GM18508 (cell line): ENCODE results near the gene MAP2K7.
"Not testable (repeated sequence)": the region's sequence is repeated elsewhere in the genome, so short reads cannot be mapped to it uniquely, and the experiment has no call there.

Source experiments
- ATAC-seq: cut with Tn5 transposase; IDR thresholded peaks from one replicate; pipeline ENCODE4 v1.9.1; 2021; ENCODE audit warnings: moderate number of reproducible peaks; ENCODE audit not compliant: insufficient read depth, unreplicated experiment

Gene MAP2K7

DNA sequence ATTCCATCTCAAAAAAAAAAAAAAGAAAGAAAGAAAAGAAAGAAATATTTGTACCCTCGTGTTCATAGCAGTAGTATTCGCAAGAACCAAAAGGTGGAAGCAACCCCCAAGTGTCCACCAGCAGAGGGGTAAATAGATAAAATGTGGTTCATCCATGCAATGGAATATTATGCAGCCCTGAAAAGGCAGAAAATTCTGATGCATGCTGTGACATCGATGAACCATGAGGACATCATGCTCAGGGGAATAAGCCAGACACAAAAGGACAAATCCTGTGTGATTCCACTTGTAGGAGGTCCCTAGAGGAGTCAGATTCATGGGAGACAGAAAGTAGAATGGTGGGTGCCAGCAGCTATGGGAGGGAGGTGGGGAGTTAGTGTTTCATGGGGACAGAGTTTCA lies 21.8 kb upstream of the MAP2K7 start:
- no peak for ATAC-seq

GRCh38 chr19:7883105-7883504 lies 20.6 kb upstream of the MAP2K7 start:
- ATAC-seq, result no peak

- no peak for ATAC-seq
These were observed 19.7 kb upstream of the MAP2K7 start for GRCh38 chr19:7883796-7884570.

GRCh38 chr19:7885818-7886217 lies 17.9 kb upstream of the MAP2K7 start:
- no peak for ATAC-seq

- no peak for ATAC-seq
These were observed 16.1 kb upstream of the MAP2K7 start for GRCh38 chr19:7887408-7888144.

DNA sequence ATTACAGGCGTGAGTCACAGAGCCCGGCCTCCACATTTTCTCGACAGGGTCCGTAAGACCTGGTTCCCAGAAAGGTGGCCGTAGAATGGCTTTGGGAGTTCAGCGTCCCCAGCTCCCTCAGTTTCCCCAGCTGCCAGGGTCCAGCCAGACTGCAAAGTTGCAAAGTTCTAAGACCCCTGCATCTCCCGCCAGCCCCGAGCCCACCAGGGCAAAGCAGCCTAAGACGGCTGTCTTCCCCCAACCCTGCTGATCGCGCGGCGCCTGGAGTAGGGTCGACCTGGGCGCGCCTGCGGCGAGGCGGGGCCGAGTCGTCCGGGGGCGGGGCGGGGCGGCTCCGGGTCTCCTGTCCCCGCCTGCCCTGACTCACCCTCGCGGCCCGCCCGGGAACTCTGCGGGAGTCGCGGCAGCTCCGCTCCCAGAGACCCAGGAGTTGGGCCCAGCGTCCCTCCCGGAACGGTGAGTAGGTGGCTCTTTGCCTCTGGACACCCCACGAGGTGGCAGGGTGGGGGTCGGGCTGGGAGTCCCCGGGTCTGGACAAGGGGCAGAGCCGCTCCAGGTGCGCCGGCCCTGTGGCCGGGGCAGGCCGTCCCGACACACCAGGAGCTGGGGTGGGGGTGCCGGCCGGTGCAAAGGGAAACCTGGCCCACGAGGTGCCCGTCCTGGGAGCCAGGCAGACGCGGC lies 15.4 kb upstream of the MAP2K7 start, which contains the start of gene LRRC8E:
TSS of gene LRRC8E (plus strand) at position 366 of the 681 bp plus-strand sequence. CDS start 7,094 bp downstream, outside the sequence.
- ATAC-seq, result no peak

DNA sequence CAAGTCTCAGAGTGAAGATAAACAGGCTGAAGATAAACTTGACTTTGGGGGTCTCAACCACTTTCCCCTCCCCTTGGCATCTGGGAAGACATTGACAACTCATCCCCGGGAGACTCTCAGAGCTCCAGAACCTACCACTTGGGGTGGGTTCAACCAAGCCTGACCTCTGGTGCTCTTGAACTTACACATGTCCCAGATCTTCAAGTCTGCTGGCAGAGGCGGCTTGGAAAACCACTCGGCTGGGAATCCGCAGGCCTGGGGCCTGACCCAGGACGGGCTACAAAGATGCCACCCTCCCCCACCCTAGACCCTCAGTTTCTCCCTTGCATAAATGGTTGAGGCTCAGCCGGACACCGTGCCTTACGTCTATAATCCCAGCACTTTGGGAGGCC lies 14.9 kb upstream of the MAP2K7 start:
- no peak for ATAC-seq

DNA sequence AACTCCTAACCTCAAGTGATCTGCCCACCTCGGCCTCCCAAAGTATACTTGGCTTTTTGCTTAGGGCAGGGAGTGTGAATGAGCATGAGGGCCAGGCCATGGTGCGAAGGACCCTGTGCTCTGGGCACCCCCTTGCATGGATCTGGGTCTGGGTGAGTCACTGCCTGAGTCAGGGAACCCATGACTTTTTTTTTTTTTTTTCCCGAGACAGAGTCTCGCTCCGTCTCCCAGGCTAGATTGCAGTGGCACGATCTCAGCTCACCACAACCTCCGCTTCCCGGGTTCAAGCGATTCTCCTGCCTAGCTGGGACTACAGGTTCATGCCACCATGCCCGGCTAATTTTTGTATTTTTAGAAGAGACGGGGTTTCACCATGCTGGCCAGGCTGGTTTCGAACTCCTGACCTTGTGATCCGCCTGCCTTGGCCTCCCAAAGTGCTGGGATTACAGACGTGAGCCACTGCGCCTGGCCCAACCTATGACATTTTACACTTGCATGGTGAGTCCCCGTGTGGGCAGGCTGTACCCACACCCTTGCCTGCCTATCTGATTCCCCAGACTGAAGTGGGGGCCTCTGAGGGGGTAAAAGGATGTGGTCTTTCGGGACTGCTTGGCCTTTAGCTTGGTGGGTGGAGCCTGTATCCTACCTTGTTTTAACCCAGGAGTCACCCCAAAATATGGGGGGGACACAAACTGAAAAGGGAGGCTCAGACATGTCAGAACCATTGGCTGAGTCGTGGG lies 10.1 kb upstream of the MAP2K7 start:
- not testable (repeated sequence) for ATAC-seq

GRCh38 chr19:7894612-7895309 lies 8.9 kb upstream of the MAP2K7 start:
- ATAC-seq, result no peak

GRCh38 chr19:7895565-7895964 lies 8.1 kb upstream of the MAP2K7 start:
- no peak for ATAC-seq

- ATAC-seq, result no peak
These were observed 6.4 kb upstream of the MAP2K7 start for GRCh38 chr19:7897292-7897691.

DNA sequence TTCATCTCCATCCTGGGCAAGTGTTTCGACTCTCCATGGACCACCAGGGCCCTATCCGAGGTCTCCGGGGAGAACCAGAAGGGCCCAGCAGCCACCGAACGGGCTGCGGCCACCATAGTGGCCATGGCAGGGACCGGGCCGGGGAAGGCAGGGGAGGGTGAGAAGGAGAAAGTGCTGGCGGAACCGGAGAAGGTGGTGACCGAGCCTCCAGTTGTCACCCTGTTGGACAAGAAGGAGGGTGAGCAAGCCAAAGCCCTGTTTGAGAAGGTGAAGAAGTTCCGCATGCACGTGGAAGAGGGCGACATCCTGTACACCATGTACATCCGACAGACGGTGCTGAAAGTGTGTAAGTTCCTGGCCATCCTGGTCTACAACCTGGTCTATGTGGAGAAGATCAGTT lies 4.7 kb upstream of the MAP2K7 start:
- no peak for ATAC-seq

GRCh38 chr19:7899751-7900378 lies 3.8 kb upstream of the MAP2K7 start:
- ATAC-seq, result no peak

GRCh38 chr19:7900401-7900870 lies 3.2 kb upstream of the MAP2K7 start:
- no peak for ATAC-seq

GRCh38 chr19:7900931-7901330 lies 2.7 kb upstream of the MAP2K7 start:
- ATAC-seq, result no peak

DNA sequence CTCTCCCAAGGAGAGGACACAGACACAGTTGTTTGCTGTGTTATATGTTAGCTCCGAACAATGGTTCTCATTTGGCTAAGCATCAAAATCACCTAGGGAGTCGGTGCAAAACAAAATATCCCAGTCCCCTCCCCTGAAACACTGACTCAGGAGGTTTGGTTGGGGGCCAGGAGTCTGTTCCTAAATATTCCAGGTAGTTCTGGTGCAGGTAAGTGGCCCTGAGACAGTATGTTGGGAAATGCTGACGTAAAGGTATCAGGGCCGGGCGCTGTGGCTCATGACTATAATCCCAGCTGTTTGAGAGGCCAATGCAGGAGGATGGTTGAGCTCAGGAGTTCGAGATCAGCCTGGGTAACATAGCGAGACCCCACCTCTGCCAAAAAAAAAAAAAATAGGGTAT lies 2.3 kb upstream of the MAP2K7 start:
- no peak for ATAC-seq

DNA sequence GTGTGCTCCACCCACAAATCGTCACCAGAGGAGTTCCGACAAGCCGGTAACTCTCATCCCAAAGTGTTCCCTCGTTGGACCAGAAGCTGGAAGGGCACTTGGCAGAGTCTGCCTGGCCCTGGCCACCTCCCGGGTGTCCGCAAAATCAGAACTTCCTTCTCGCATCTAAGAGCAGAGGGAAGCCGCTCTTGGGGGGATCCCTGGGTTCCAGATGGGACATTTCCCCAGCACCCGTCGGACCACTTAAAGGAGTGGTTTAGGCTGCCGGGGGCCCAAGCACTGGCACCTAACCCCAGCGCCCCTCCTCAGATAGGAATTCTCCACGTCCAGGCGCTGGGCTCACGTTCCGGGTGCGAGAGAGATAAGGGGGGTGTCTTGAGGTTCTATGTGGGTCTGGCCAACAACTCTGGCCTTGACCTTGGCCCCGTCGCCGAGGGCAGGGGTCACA lies 857 bp upstream of the MAP2K7 start:
- ATAC-seq, result no peak

DNA sequence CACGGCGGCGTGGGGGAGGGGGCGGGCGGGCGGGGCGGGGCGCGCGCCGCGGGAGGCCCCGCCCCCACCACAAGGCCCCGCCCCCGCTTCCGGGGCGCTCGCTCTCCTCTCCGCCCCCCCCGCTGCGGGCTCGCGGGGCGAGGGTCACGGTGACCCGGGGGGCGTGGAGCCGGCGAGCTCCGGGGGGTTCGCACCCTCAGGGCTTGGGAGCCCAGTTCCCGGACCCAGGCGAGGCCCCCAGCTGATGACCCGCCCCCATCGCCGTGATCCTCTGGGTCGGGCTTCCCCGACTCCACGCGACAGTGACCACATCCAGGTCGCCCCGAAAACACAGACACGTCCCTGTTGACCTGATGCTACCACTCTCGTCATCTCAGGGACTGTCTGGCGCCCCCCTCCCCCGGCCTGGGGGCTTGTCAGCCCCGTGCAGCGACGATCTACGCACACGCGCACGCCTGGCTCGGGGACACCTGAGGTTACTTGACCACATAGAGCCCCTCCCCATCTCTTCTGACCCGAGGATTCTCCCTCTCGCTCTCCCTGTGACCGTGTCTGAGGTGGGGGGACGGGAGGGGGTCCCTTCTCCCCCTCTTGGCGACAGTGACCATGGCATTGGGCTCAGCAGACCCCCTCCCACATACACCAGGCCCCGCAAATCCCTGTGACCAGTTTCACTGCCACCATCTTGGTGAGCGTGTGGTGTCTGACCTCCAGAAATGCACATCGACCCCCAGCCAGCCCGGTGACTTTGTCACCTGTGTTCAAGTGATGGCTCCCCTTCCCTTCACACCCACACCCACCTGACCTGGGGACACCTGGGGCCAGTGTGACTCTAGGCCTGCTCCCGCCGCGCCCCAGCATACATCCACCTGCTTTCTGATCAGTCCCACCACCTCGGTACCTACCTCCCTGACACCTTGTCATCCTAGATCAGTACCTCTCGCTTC lies 670 bp downstream of the MAP2K7 start:
- peak; percentile 3 for ATAC-seq
